Panc1 (cell line): Measurements from ENCODE around the gene LRTM1. TPM values are rescaled to one million over a fixed set of nuclear protein-coding genes. Genes with fewer than 3 reads are reported as not detected.

Experiments
- ATAC-seq: fragments of 200-7000 bp; cut with Tn5 transposase; 2 replicates; pipeline ENCODE4 v1.9.1; 2020; ENCODE audit warnings: mild to moderate bottlenecking, moderate library complexity
- BruUV-seq: library from RNA; stranded (reverse); fragments of 400-500 nt; replicated peaks from 2 replicates; lab custom pipeline; 2021; lab: Mats Ljungman, UMichigan
- CTCF ChIA-PET: fragments of 300-600 bp; sonication (Branson Sonifier 250); formaldehyde crosslinking; loops from one replicate; lab custom pipeline; 2022; ENCODE audit warnings: antibody characterized with exemption; lab: Charles Lee
- POLR2A ChIA-PET: fragments of 300-600 bp; sonication (Branson Sonifier 250); formaldehyde crosslinking; loops from one replicate; lab custom pipeline; 2022; ENCODE audit warnings: antibody characterized with exemption; lab: Charles Lee
- DNase-seq: peaks from one replicate; pipeline ENCODE4 v3.0.0-alpha.2; 2010; ENCODE audit warnings: low read depth, low spot score
- H3K27ac ChIP-seq: 2 replicates; pipeline ENCODE4 v1.5.1; 2011; ENCODE audit warnings: mild to moderate bottlenecking, low read length, inconsistent platforms
- H3K27me3 ChIP-seq: fragments of 200-500 bp; sonication (Bioruptor generic); 2 replicates; pipeline ENCODE4 v1.6.0; 2014; ENCODE audit warnings: low read length, inconsistent platforms; ENCODE audit not compliant: control insufficient read depth, insufficient read depth
- H3K36me3 ChIP-seq: fragments of 200-500 bp; sonication (Bioruptor generic); 2 replicates; pipeline ENCODE4 v1.5.1; 2014; ENCODE audit warnings: inconsistent platforms, mild to moderate bottlenecking, low read length, moderate library complexity; ENCODE audit not compliant: control insufficient read depth, insufficient read depth
- H3K4me1 ChIP-seq: 2 replicates; pipeline ENCODE4 v1.5.1; 2011; ENCODE audit warnings: inconsistent platforms, mild to moderate bottlenecking, low read length, moderate library complexity; ENCODE audit not compliant: control insufficient read depth, insufficient read depth
- H3K4me3 ChIP-seq, 2 experiments: 2 replicates each; pipeline ENCODE4 v1.5.1; 2011 to 2012; ENCODE audit warnings: low read depth in 2 of 2, low read length in 2 of 2, mild to moderate bottlenecking in 2 of 2, inconsistent platforms in 1 of 2, moderate library complexity in 1 of 2
- H3K9me3 ChIP-seq: fragments of 200-500 bp; sonication (Bioruptor generic); 2 replicates; pipeline ENCODE4 v1.5.1; 2014; ENCODE audit warnings: low read depth, mild to moderate bottlenecking, inconsistent platforms, low read length, moderate library complexity; ENCODE audit not compliant: control insufficient read depth, insufficient read depth
- POLR2AphosphoS5 ChIP-seq: IDR thresholded peaks from 2 replicates; pipeline ENCODE4 v1.6.1; 2012; ENCODE audit warnings: mild to moderate bottlenecking, low read depth, low read length, moderate library complexity
- REST ChIP-seq, 2 experiments: IDR thresholded peaks; 2 replicates each; pipeline ENCODE4 v1.6.1; 2011 to 2012; ENCODE audit warnings: low read depth in 2 of 2, control low read depth in 1 of 2, low read length in 1 of 2, mild to moderate bottlenecking in 1 of 2, moderate library complexity in 1 of 2; ENCODE audit not compliant: insufficient read depth in 1 of 2
- SIN3A ChIP-seq: IDR thresholded peaks from 2 replicates; pipeline ENCODE4 v1.6.1; 2012; ENCODE audit warnings: low read depth, mild to moderate bottlenecking, low read length, moderate library complexity, borderline replicate concordance; ENCODE audit not compliant: insufficient read depth
- TCF7L2 ChIP-seq: IDR thresholded peaks from 2 replicates; pipeline ENCODE4 v1.6.1; 2011; ENCODE audit warnings: mild to moderate bottlenecking, low read depth, low read length, inconsistent platforms
- in situ Hi-C: cut with HindIII; loops from 2 replicates; pipeline ENCODE4 v1.10.0; 2016; ENCODE audit warnings: low sequenced_read_pairs, low pct_unique_long_range_greater_than_20kb
- intact Hi-C: fragments of 100-400 bp; cut with micrococcal nuclease; formaldehyde crosslinking; loops from one replicate; pipeline ENCODE4 v1.10.0; 2022; ENCODE audit not compliant: unreplicated experiment
- total RNA-seq: library from RNA; stranded (reverse); gene quantifications from one replicate; pipeline ENCODE4 v1.2.1, GENCODE V29; 2021; ENCODE audit not compliant: unreplicated experiment
- TF ChIP-seq, protein P1 (sequence below): fragments of 450-650 bp; IDR thresholded peaks from 2 replicates; pipeline ENCODE4 v1.5.1; 2017; ENCODE audit warnings: mild to moderate bottlenecking

LRTM1 gene
- total RNA-seq, 1 experiment from 2014 or later, result not detected

DNA sequence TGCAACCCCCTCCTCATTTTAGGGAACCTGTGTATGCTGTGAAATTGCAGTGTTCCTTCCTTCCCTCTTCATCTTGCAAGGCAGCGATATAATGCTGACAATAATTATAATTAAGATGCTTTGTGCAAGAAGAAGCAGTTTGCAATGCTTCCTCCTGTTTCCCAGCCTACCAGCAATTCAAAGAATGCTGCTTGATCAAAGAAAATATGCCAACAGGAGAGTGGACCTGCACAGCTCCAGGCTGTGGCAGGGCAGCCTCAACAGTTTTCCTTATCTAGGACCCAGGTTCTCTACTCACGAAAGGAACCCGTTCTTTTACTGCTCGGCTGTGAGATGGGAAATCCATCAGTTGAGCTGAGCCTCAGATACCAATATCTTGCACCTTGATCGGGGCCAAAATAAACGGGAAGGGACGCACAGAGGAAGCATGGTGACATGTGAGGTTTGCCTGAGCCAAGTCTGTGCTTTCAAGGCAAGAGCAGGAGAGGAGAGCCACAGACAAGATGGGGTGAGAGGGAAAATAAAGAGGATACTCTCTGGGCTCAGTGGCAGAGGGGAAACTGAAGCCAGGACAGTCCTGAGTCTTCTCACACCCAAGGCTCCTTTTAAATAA lies 22.6 kb upstream of the LRTM1 start:
- POLR2A ChIA-PET, result no interaction called here
- CTCF ChIA-PET, result no interaction called here
- Histone ChIP-seq H3K36me3 (no peaks in the 10 kb centered on the region), H3K4me3 (no peak overlapping the region), H3K4me1 (no peaks in the 10 kb centered on the region; the same call in 1 of the 2 replicates), H3K9me3 (no peaks in the 10 kb centered on the region), H3K27ac (no peak overlapping the region), H3K27me3 (no peaks in the 10 kb centered on the region)
- BruUV-seq, result no TSS peak
- DNase-seq (no peak), ATAC-seq (no peak)
- TF ChIP-seq SIN3A (no peak), REST (IDR thresholded peaks at IDR 0.05; ENCODE audit: insufficient read depth in 1 of 2, low read depth in 2 of 2, low read length in 1 of 2) (no peak), TCF7L2 (no peak)
- TF ChIP-seq, protein P1, sequence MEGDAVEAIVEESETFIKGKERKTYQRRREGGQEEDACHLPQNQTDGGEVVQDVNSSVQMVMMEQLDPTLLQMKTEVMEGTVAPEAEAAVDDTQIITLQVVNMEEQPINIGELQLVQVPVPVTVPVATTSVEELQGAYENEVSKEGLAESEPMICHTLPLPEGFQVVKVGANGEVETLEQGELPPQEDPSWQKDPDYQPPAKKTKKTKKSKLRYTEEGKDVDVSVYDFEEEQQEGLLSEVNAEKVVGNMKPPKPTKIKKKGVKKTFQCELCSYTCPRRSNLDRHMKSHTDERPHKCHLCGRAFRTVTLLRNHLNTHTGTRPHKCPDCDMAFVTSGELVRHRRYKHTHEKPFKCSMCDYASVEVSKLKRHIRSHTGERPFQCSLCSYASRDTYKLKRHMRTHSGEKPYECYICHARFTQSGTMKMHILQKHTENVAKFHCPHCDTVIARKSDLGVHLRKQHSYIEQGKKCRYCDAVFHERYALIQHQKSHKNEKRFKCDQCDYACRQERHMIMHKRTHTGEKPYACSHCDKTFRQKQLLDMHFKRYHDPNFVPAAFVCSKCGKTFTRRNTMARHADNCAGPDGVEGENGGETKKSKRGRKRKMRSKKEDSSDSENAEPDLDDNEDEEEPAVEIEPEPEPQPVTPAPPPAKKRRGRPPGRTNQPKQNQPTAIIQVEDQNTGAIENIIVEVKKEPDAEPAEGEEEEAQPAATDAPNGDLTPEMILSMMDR, result no peak
- in situ Hi-C loops, result no loop called here
- intact Hi-C loops, result no loop called here

GRCh38 chr3:54949491-54950044 lies 21.7 kb upstream of the LRTM1 start:
- in situ Hi-C loops (no loop called here), intact Hi-C loops (no loop called here)
- Histone ChIP-seq H3K36me3 (no peaks in the 10 kb centered on the region), H3K9me3 (no peaks in the 10 kb centered on the region), H3K27me3 (no peaks in the 10 kb centered on the region), H3K27ac (no peak overlapping the region), H3K4me3 (no peak overlapping the region), H3K4me1 (no peaks in the 10 kb centered on the region; the same call in 1 of the 2 replicates)
- TF ChIP-seq REST (IDR thresholded peaks at IDR 0.05; ENCODE audit: insufficient read depth in 1 of 2, low read depth in 2 of 2, low read length in 1 of 2), result no peak
- no peak for TF ChIP-seq POLR2AphosphoS5
- no peak for TF ChIP-seq SIN3A
- TF ChIP-seq TCF7L2, result no peak
- TF ChIP-seq, protein P1, result no peak
- no peak for ATAC-seq
- DNase-seq, result no peak
- ChIA-PET POLR2A (no interaction called here), CTCF (no interaction called here)
- BruUV-seq, result no TSS peak
